Adrenal gland (tissue), 5 donors: Measurements from ENCODE around the gene NPVF.

Experiments used
- CTCF ChIP-seq, 6 experiments: fragments of 450-650 bp in 4 of 6; fragments of 200-600 bp in 2 of 6; sonication (generic) in 1 of 6; IDR thresholded peaks; 1 replicate in 5 of 6; 2 replicates in 1 of 6; pipeline versions ENCODE4 v1.5.1 to v1.8.0; 2016 to 2021; ENCODE audit warnings: antibody characterized with exemption in 6 of 6, mild to moderate bottlenecking in 2 of 6, moderate library complexity in 1 of 6
- POLR2A ChIP-seq, 2 donors: fragments of 450-650 bp; IDR thresholded peaks; one replicate each; pipeline ENCODE4 v1.6.1; 2017; ENCODE audit warnings: antibody characterized with exemption in 2 of 2, mild to moderate bottlenecking in 2 of 2, moderate library complexity in 1 of 2
- donor health status: DM: no; HTN: no; CAD: no.

GRCh38 chr7:25208525-25209221, 19.6 kb downstream of the NPVF start:
- TF ChIP-seq POLR2A (IDR thresholded peaks at IDR 0.05): no peak
- TF ChIP-seq CTCF (IDR thresholded peaks at IDR 0.05): no peak
